Measurements from ENCODE around the gene DYDC1. TPM values are rescaled to one million over a fixed set of nuclear protein-coding genes. Genes with fewer than 3 reads are reported as not detected.

Gene DYDC1
- total and polyA plus RNA-seq, 2 of the 13 experiments (the other 11 are each of a cell fraction or from before 2014, with no cell fraction given) = not detected

DNA sequence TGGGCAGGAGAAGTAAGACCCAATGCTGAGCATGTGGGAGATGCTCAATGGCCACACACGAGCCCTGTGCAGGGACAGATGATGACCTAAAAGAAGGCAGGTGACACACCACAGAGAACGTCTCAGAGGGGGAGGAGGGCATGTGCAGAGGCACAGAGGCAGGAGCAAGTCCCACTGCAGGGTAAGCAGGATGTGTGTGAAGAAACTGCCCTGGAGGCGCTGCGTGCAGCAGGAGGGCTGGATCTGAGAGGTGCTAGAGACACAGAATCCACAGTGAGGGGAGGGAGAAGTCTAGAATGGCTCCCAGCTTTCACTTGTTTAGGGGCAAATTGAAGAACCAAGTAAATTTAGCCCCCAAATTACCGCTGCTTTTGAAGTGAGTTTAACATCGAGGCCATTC lies 14.9 kb upstream of the DYDC1 start:
- no peaks in the 10 kb centered on the region for H3K27me3 ChIP-seq (ENCODE audit: control insufficient read depth in 1 of 2, insufficient read depth in 2 of 2, low read length in 2 of 2)
- no peaks in the 10 kb centered on the region for H3K79me2 ChIP-seq (ENCODE audit: insufficient read depth, low read length)
- TF ChIP-seq ZNF589 (CRISPR knock-in tag; conservative IDR thresholded peaks at IDR 0.05) (no peak), CBFB (CRISPR knock-in tag; IDR thresholded peaks at IDR 0.05) (no peak), HNRNPLL (IDR thresholded peaks at IDR 0.05; ENCODE audit: low read depth, low read length, poor library complexity, severe bottlenecking) (no peak), ZNF710 (CRISPR knock-in tag; IDR thresholded peaks at IDR 0.05; ENCODE audit: borderline replicate concordance) (no peak), ATF7-NPFF (CRISPR knock-in tag; IDR thresholded peaks at IDR 0.05; ENCODE audit: low read depth) (no peak), THAP11 (CRISPR knock-in tag; IDR thresholded peaks at IDR 0.05) (no peak), ZNF562 (CRISPR knock-in tag; IDR thresholded peaks at IDR 0.05; ENCODE audit: borderline replicate concordance) (no peak), NFIC (IDR thresholded peaks at IDR 0.05; ENCODE audit: low read length) (no peak), KLF9 (CRISPR knock-in tag; IDR thresholded peaks at IDR 0.05; ENCODE audit: low read depth) (no peak)
- ChIA-PET POLR2A (no interaction called here), CTCF (ENCODE audit: low intra/inter-chr PET ratio, low total read pairs) (no interaction called here)
- H3K4me2 ChIP-seq (ENCODE audit: low read depth, low read length) = no peak overlapping the region
- DNase-seq (ENCODE audit: low spot score) (no peak), FAIRE-seq (no peak), ATAC-seq (peak; percentile 21; the same call in 1 of the 3 replicates)
- H3K4me1 ChIP-seq (ENCODE audit: insufficient read depth, low read length) = peaks cover 17% of the 10 kb centered on the region
- no peak overlapping the region for H3K27ac ChIP-seq (ENCODE audit: extremely low read length, insufficient read depth, low read length)
- no peak overlapping the region for H3K9ac ChIP-seq (ENCODE audit: insufficient read depth, low read depth, low read length)
- no peaks in the 10 kb centered on the region for H3K9me3 ChIP-seq (ENCODE audit: low read length)
- 59% methylated on average over 5 of the region's 6 CpGs for WGBS (ENCODE audit: low lambda C conversion rate)
- intact Hi-C loops (cut with micrococcal nuclease; ENCODE audit: unreplicated experiment) (no loop called here), in situ Hi-C loops (cut with HindIII; ENCODE audit: extremely low pct_ligation_motif_present, low pct_unique_long_range_greater_than_20kb) (no loop called here)
- no peak overlapping the region for H2AFZ ChIP-seq (ENCODE audit: low read length)
- H3K36me3 ChIP-seq (replicated peaks in 1 of 2; ENCODE audit: control insufficient read depth in 1 of 2, insufficient read depth in 2 of 2, low read length in 2 of 2) = no peaks in the 10 kb centered on the region
- H4K20me1 ChIP-seq (ENCODE audit: insufficient read depth, low read length) = no peaks in the 10 kb centered on the region
- no TSS peak for BruUV-seq (replicated peaks)
- H3K4me3 ChIP-seq (replicated peaks in 1 of 3; ENCODE audit: insufficient read depth in 1 of 3, low read depth in 2 of 3, low read length in 3 of 3) = no peak overlapping the region

All from HepG2 (cell line).